ENCODE results near the gene C1QTNF5. TPM values are rescaled to one million over a fixed set of nuclear protein-coding genes. Genes with fewer than 3 reads are reported as not detected.

Gene C1QTNF5
- total RNA-seq, 2 experiments from 2014 or later, result not detected

DNA sequence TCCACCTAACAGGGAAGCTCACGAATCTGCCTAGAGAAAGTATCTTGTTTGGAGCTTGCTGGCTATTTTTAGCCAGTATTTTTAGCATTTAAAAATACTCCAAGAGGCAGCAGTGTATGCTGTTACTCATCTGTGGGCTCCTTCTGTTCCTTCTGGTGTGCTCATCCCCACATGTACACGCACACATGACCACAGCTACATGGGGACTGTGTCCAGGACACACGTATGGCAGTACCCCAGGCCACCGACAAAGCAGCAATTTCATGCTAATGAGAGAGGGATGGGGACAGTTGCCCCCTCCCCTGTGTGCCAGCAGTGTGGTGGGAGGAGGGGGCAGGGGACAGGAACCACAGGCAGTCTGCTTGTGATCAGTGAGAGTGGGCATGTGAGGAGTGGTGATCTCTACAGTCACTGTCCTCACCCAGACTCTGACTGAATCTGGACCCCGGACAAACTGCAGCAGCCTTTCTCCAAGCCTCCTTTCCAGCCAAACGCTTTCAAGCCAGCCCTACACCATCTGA is 24.4 kb upstream of the C1QTNF5 start:
- ChIA-PET CTCF (ENCODE audit: unreplicated experiment) (interaction anchor here (1.0 to 1.2 kb wide), 4 partner anchors 8 to 110 kb away, joined by 3 to 5 read pairs (median 4); no protein-coding TSS in a partner anchor), POLR2A (interaction anchor here (0.7 to 1.1 kb wide), 5 partner anchors 10 to 44 kb away, joined by 3 to 5 read pairs (median 4); partner anchors contain the start of gene RNF26)
- intact Hi-C loops (cut with micrococcal nuclease; ENCODE audit: unreplicated experiment), result no loop called here
- Histone ChIP-seq H3K36me3 (ENCODE audit: insufficient read depth, low read length) (no peaks in the 10 kb centered on the region), H2AFZ (ENCODE audit: low read length) (no peak overlapping the region; the same call in 1 of the 2 replicates), H3K27ac (ENCODE audit: low read depth, low read length, poor library complexity, severe bottlenecking) (peak overlapping the region; percentile 41), H3K4me3 (ENCODE audit: low read depth, low read length, poor library complexity, severe bottlenecking) (peak overlapping the region; percentile 78), H4K20me1 (ENCODE audit: insufficient read depth, low read length) (no peaks in the 10 kb centered on the region), H3K4me1 (ENCODE audit: insufficient read depth, low read length, poor library complexity, severe bottlenecking) (peaks cover 85% of the 10 kb centered on the region), H3K79me2 (ENCODE audit: insufficient read depth, low read depth, low read length) (peaks cover 27% of the 10 kb centered on the region), H3K4me2 (ENCODE audit: low read length) (peak overlapping the region; percentile 76), H3K9me3 (ENCODE audit: low read length) (no peaks in the 10 kb centered on the region), H3K9me2 (ENCODE audit: insufficient read depth, low read length) (no peaks in the 10 kb centered on the region)
- peak; percentile 33 for DNase-seq (ENCODE audit: low spot score)
- no TSS peak for BruUV-seq (replicated peaks)
- no peak for TF ChIP-seq EZH2phosphoT487 (IDR thresholded peaks at IDR 0.05; ENCODE audit: borderline replicate concordance, low read depth, low read length)
- TF ChIP-seq, protein P1, sequence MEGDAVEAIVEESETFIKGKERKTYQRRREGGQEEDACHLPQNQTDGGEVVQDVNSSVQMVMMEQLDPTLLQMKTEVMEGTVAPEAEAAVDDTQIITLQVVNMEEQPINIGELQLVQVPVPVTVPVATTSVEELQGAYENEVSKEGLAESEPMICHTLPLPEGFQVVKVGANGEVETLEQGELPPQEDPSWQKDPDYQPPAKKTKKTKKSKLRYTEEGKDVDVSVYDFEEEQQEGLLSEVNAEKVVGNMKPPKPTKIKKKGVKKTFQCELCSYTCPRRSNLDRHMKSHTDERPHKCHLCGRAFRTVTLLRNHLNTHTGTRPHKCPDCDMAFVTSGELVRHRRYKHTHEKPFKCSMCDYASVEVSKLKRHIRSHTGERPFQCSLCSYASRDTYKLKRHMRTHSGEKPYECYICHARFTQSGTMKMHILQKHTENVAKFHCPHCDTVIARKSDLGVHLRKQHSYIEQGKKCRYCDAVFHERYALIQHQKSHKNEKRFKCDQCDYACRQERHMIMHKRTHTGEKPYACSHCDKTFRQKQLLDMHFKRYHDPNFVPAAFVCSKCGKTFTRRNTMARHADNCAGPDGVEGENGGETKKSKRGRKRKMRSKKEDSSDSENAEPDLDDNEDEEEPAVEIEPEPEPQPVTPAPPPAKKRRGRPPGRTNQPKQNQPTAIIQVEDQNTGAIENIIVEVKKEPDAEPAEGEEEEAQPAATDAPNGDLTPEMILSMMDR (conservative IDR thresholded peaks at IDR 0.05; ENCODE audit: low read length), result no peak

DNA sequence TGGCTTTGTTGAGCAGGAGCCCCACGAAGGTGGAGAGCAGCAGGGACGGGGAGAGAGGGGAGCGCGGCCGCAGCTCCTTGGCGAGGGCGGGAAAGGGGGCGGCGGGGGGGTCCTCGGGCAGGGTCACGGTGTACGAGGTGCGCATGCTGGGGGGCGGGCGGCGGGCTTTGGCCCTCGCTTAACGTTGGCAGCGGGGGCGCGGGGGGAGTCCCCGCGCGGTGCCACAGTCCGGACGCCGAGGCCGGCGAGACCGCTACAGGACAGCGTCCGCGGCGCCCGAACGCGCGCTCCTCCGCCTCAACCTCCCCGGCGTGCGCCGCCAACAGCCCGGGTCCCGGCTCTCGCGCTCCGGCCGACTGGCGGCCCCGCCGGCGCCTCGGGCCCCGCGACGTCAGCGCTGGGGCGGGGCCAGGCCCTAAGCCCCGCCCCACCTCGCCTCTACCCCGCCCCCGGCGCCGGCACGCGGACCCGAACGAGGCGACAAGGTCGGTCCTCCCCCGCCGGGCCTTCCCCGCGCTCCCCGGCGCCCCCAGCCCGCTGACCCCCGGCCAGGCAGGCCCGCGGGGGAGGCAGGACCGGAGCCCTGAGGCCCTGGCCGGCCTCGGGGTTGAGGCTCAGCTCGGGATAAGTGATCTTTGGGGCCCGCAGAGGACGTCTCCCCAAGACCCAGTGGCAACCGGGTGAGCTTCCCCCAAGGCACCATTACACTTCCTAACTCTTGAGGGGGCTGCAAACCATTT is 23.3 kb upstream of the C1QTNF5 start:
- ChIA-PET POLR2A (interaction anchor here (0.7 to 4.5 kb wide), 6 partner anchors 9 to 43 kb away, joined by 3 to 26 read pairs (median 4); partner anchors contain the start of gene RNF26), CTCF (ENCODE audit: unreplicated experiment) (interaction anchor here (0.6 to 1.2 kb wide), 5 partner anchors 9 to 192 kb away, joined by 3 to 6 read pairs (median 4); no protein-coding TSS in a partner anchor)
- peak; percentile 83 for DNase-seq (ENCODE audit: low spot score)
- H3K4me3 ChIP-seq (ENCODE audit: low read depth, low read length, poor library complexity, severe bottlenecking), result peak overlapping the region; percentile 78
- intact Hi-C loops (cut with micrococcal nuclease; ENCODE audit: unreplicated experiment), result loop anchor here (5.0 kb wide), 1 partner anchor 122 kb away; no protein-coding TSS in a partner anchor
- no peaks in the 10 kb centered on the region for H4K20me1 ChIP-seq (ENCODE audit: insufficient read depth, low read length)
- no peaks in the 10 kb centered on the region for H3K9me2 ChIP-seq (ENCODE audit: insufficient read depth, low read length)
- no peaks in the 10 kb centered on the region for H3K9me3 ChIP-seq (ENCODE audit: low read length)
- no TSS peak for BruUV-seq (replicated peaks)
- H3K79me2 ChIP-seq (ENCODE audit: insufficient read depth, low read depth, low read length), result peaks cover 27% of the 10 kb centered on the region
- H3K36me3 ChIP-seq (ENCODE audit: insufficient read depth, low read length), result peaks cover 6% of the 10 kb centered on the region
- peak overlapping the region; percentile 20; the same call in 1 of the 2 replicates for H2AFZ ChIP-seq (ENCODE audit: low read length)
- H3K4me1 ChIP-seq (ENCODE audit: insufficient read depth, low read length, poor library complexity, severe bottlenecking), result peaks cover 86% of the 10 kb centered on the region
- peak overlapping the region; percentile 83 for H3K27ac ChIP-seq (ENCODE audit: low read depth, low read length, poor library complexity, severe bottlenecking)
- peak overlapping the region; percentile 92 for H3K4me2 ChIP-seq (ENCODE audit: low read length)
- TF ChIP-seq, protein P1 (conservative IDR thresholded peaks at IDR 0.05; ENCODE audit: low read length), result peak; percentile 18; the same call in 1 of the 2 replicates
- TF ChIP-seq EZH2phosphoT487 (IDR thresholded peaks at IDR 0.05; ENCODE audit: borderline replicate concordance, low read depth, low read length), result no peak
